IgD-negative memory B cell (primary cell): ENCODE measurements around the gene EEF2. TPM values are rescaled to one million over a fixed set of nuclear protein-coding genes. Genes with fewer than 3 reads are reported as not detected.
A peak's percentile ranks its signal among the peaks of the same experiment; 100 is the strongest.

ENCODE experiments used
- H3K27ac Mint-ChIP-seq, 3 donors: one replicate each; pipeline ENCODE4 v1.8.0; 2020 to 2022; ENCODE audit warnings: mild to moderate bottlenecking in 3 of 3, mixed read lengths in 3 of 3, moderate library complexity in 1 of 3
- H3K27me3 Mint-ChIP-seq: one replicate; pipeline ENCODE4 v1.8.0; 2021; ENCODE audit warnings: mixed read lengths
- H3K36me3 Mint-ChIP-seq: one replicate; pipeline ENCODE4 v1.8.0; 2020; ENCODE audit warnings: mild to moderate bottlenecking, mixed read lengths
- H3K4me1 Mint-ChIP-seq, 3 donors: one replicate each; pipeline ENCODE4 v1.8.0; 2020 to 2022; ENCODE audit warnings: mixed read lengths in 3 of 3, mild to moderate bottlenecking in 1 of 3
- H3K4me3 Mint-ChIP-seq, 4 donors: one replicate each; pipeline ENCODE4 v1.8.0; 2020 to 2022; ENCODE audit warnings: mild to moderate bottlenecking in 4 of 4, mixed read lengths in 4 of 4, moderate library complexity in 3 of 4
- H3K9me3 Mint-ChIP-seq, 3 donors: one replicate each; pipeline ENCODE4 v1.8.0; 2020 to 2021; ENCODE audit warnings: mixed read lengths in 3 of 3, mild to moderate bottlenecking in 1 of 3
- polyA plus RNA-seq: library from polyadenylated mRNA; unstranded; fragments of 300-500 nt; fragmentation: Illumina TruSeq; gene quantifications from one replicate; pipeline ENCODE4 v1.2.3, GENCODE V29; 2021

Gene EEF2
- 1,056 TPM for polyA plus RNA-seq

- H3K9me3 Mint-ChIP-seq = no peaks in the 10 kb centered on the region
- H3K4me1 Mint-ChIP-seq = peaks cover 21 to 32% (median 27%) of the 10 kb centered on the region in 3 donors
- H3K36me3 Mint-ChIP-seq = peaks cover 7% of the 10 kb centered on the region
- peak within 1 kb of the TSS; percentile 93 to 99 (median 95) for H3K27ac Mint-ChIP-seq
- H3K27me3 Mint-ChIP-seq = no peaks in the 10 kb centered on the region
- peak within 1 kb of the TSS; percentile 92 to 100 (median 98) for H3K4me3 Mint-ChIP-seq
These were observed at the start of gene EEF2 for GRCh38 chr19:3984908-3985642. Gene EEF2, minus strand, starts transcription at chr19:3985463. Its CDS starts 83 bp downstream, at chr19:3985380.

GRCh38 chr19:4034048-4035017 lies 49.1 kb upstream of the EEF2 start:
- Mint-ChIP-seq H3K36me3 (no peaks in the 10 kb centered on the region), H3K4me3 (peak overlapping the region in 1 of 4 donors; percentile 47), H3K27me3 (no peaks in the 10 kb centered on the region), H3K9me3 (no peaks in the 10 kb centered on the region), H3K27ac (peak overlapping the region; percentile 26 to 86 (median 73)), H3K4me1 (no peaks in the 10 kb centered on the region)

- Mint-ChIP-seq H3K36me3 (no peaks in the 10 kb centered on the region), H3K27me3 (no peaks in the 10 kb centered on the region), H3K9me3 (no peaks in the 10 kb centered on the region), H3K4me3 (no peak overlapping the region), H3K4me1 (no peaks in the 10 kb centered on the region), H3K27ac (no peak overlapping the region)
These were observed 48.0 kb upstream of the EEF2 start for GRCh38 chr19:4033028-4033956.

- no peaks in the 10 kb centered on the region for H3K9me3 Mint-ChIP-seq
These were observed 47.2 kb upstream of the EEF2 start for GRCh38 chr19:4032436-4032835.

GRCh38 chr19:4031420-4031819 lies 46.2 kb upstream of the EEF2 start:
- H3K9me3 Mint-ChIP-seq = no peaks in the 10 kb centered on the region
- H3K27me3 Mint-ChIP-seq = no peaks in the 10 kb centered on the region
- H3K4me1 Mint-ChIP-seq = no peaks in the 10 kb centered on the region
- no peaks in the 10 kb centered on the region for H3K36me3 Mint-ChIP-seq
- H3K4me3 Mint-ChIP-seq = no peak overlapping the region
- no peak overlapping the region for H3K27ac Mint-ChIP-seq

More at GRCh38 chr19:4032436-4032835, 47.2 kb upstream of the EEF2 start:
- no peak overlapping the region for H3K4me3 Mint-ChIP-seq
- no peaks in the 10 kb centered on the region for H3K36me3 Mint-ChIP-seq
- H3K27me3 Mint-ChIP-seq = no peaks in the 10 kb centered on the region
- H3K27ac Mint-ChIP-seq = no peak overlapping the region
- H3K4me1 Mint-ChIP-seq = no peaks in the 10 kb centered on the region

GRCh38 chr19:4030981-4031380 lies 45.7 kb upstream of the EEF2 start:
- H3K27ac Mint-ChIP-seq = no peak overlapping the region
- no peaks in the 10 kb centered on the region for H3K9me3 Mint-ChIP-seq
- H3K4me1 Mint-ChIP-seq = no peaks in the 10 kb centered on the region

GRCh38 chr19:4030552-4030951 lies 45.3 kb upstream of the EEF2 start:
- Mint-ChIP-seq H3K4me3 (no peak overlapping the region), H3K27me3 (no peaks in the 10 kb centered on the region), H3K9me3 (no peaks in the 10 kb centered on the region), H3K4me1 (no peaks in the 10 kb centered on the region), H3K36me3 (peaks cover under 1% of the 10 kb centered on the region), H3K27ac (peak overlapping the region in 1 of 3 donors; percentile 72)

More at GRCh38 chr19:4030981-4031380, 45.7 kb upstream of the EEF2 start:
- Mint-ChIP-seq H3K27me3 (no peaks in the 10 kb centered on the region), H3K4me3 (no peak overlapping the region), H3K36me3 (no peaks in the 10 kb centered on the region)

GRCh38 chr19:4029247-4029614 lies 44.0 kb upstream of the EEF2 start:
- Mint-ChIP-seq H3K4me3 (no peak overlapping the region), H3K9me3 (no peaks in the 10 kb centered on the region), H3K27me3 (no peaks in the 10 kb centered on the region), H3K27ac (no peak overlapping the region), H3K4me1 (peaks cover 0 to 1% (median 0%) of the 10 kb centered on the region in 3 donors), H3K36me3 (peaks cover 2% of the 10 kb centered on the region)

GRCh38 chr19:4028334-4029246 lies 43.3 kb upstream of the EEF2 start:
- no peaks in the 10 kb centered on the region for H3K9me3 Mint-ChIP-seq
- no peak overlapping the region for H3K27ac Mint-ChIP-seq
- peaks cover 0 to 1% (median 0%) of the 10 kb centered on the region in 3 donors for H3K4me1 Mint-ChIP-seq
- no peak overlapping the region for H3K4me3 Mint-ChIP-seq
- H3K36me3 Mint-ChIP-seq = peaks cover 2% of the 10 kb centered on the region
- no peaks in the 10 kb centered on the region for H3K27me3 Mint-ChIP-seq

- H3K4me3 Mint-ChIP-seq = no peak overlapping the region
- no peaks in the 10 kb centered on the region for H3K9me3 Mint-ChIP-seq
- H3K27me3 Mint-ChIP-seq = no peaks in the 10 kb centered on the region
- H3K4me1 Mint-ChIP-seq = peaks cover under 1 to 1% (median under 1%) of the 10 kb centered on the region in 3 donors
- peaks cover 2% of the 10 kb centered on the region for H3K36me3 Mint-ChIP-seq
- no peak overlapping the region for H3K27ac Mint-ChIP-seq
These were observed 41.9 kb upstream of the EEF2 start for GRCh38 chr19:4027146-4027545.

GRCh38 chr19:4025317-4025716 lies 40.1 kb upstream of the EEF2 start:
- Mint-ChIP-seq H3K27ac (no peak overlapping the region), H3K4me1 (peaks cover 2 to 4% (median 4%) of the 10 kb centered on the region in 3 donors), H3K9me3 (no peaks in the 10 kb centered on the region), H3K36me3 (peaks cover 5% of the 10 kb centered on the region), H3K4me3 (no peak overlapping the region), H3K27me3 (no peaks in the 10 kb centered on the region)

GRCh38 chr19:4023600-4024398 lies 38.5 kb upstream of the EEF2 start:
- peak overlapping the region in 1 of 3 donors; percentile 46 for H3K27ac Mint-ChIP-seq
- peaks cover 5% of the 10 kb centered on the region for H3K36me3 Mint-ChIP-seq

GRCh38 chr19:4019578-4019977 lies 34.3 kb upstream of the EEF2 start:
- no peaks in the 10 kb centered on the region for H3K27me3 Mint-ChIP-seq
- H3K9me3 Mint-ChIP-seq = no peaks in the 10 kb centered on the region
- H3K4me1 Mint-ChIP-seq = peaks cover 2 to 7% (median 4%) of the 10 kb centered on the region in 3 donors
- peaks cover 3% of the 10 kb centered on the region for H3K36me3 Mint-ChIP-seq
- H3K4me3 Mint-ChIP-seq = no peak overlapping the region
- no peak overlapping the region for H3K27ac Mint-ChIP-seq

More at GRCh38 chr19:4023600-4024398, 38.5 kb upstream of the EEF2 start:
- H3K4me3 Mint-ChIP-seq = no peak overlapping the region
- H3K27me3 Mint-ChIP-seq = no peaks in the 10 kb centered on the region
- no peaks in the 10 kb centered on the region for H3K9me3 Mint-ChIP-seq
- H3K4me1 Mint-ChIP-seq = peaks cover 2 to 4% (median 4%) of the 10 kb centered on the region in 3 donors
